GM12891 (cell line): ENCODE data around the gene CDK19.

Experiments used
- DNase-seq: peaks from one replicate; pipeline ENCODE4 v3.0.0; 2011; ENCODE audit warnings: low spot score; ENCODE audit not compliant: insufficient read length
- FAIRE-seq: peaks from 2 replicates; lab custom pipeline; 2011; peaks lifted over from hg19 to GRCh38; lab: Jason Lieb, UNC
- PAX5 ChIP-seq: IDR thresholded peaks from 2 replicates; pipeline ENCODE4 v1.6.1; 2011; ENCODE audit warnings: low read length, moderate library complexity, mild to moderate bottlenecking; ENCODE audit not compliant: insufficient read depth, severe bottlenecking
- POLR2A ChIP-seq: IDR thresholded peaks from 2 replicates; pipeline ENCODE4 v1.6.1; 2011; ENCODE audit warnings: low read depth, low read length, control low read depth
- POLR2AphosphoS5 ChIP-seq: IDR thresholded peaks from 2 replicates; pipeline ENCODE4 v1.6.1; 2011; ENCODE audit warnings: low read depth, low read length, control low read depth
- POU2F2 ChIP-seq: IDR thresholded peaks from 2 replicates; pipeline ENCODE4 v1.6.1; 2011; ENCODE audit warnings: low read depth, mild to moderate bottlenecking, control low read depth, low read length, moderate library complexity
- SPI1 ChIP-seq: IDR thresholded peaks from 2 replicates; pipeline ENCODE4 v1.6.1; 2011; ENCODE audit warnings: low read depth, low read length, control low read depth
- TAF1 ChIP-seq: IDR thresholded peaks from 2 replicates; pipeline ENCODE4 v1.6.1; 2011; ENCODE audit warnings: low read depth, low read length, control low read depth

CDK19 gene

GRCh38 chr6:110689275-110689935 lies 125.9 kb downstream of the CDK19 start:
- TF ChIP-seq POLR2AphosphoS5: no peak
- TF ChIP-seq PAX5: no peak
- TF ChIP-seq TAF1: no peak
- no peak for TF ChIP-seq POU2F2
- no peak for TF ChIP-seq POLR2A
- no peak for DNase-seq
- no peak for FAIRE-seq

DNA sequence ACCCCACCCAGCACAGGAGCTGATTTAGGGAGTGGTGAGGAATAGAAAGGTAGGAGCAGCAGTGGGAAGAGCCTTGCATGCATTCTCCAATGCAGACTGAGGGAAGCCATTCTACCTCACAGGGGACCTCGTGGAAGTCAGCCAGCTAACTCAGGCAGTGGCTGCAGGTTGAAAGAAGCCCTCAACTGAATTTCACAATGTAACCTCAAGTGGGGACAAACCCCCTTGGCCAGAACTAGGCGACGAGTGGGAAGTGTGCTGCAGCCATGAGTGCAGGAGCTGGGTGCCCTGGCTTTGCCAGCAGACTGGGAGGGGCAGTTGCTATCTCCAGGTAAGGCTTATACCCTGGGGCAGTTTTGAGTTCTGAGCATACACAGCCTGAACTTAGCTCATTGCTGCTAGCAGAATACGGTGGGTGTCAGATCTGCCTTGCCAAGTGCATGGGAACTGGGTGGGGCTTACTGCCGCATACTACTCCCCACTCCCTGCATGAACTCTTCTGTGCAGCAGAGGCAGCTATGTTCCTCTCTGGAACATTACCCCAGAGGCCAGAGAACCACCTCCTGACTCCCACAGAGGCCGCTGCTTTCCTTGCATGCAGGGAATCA lies 126.5 kb downstream of the CDK19 start:
- no peak for TF ChIP-seq TAF1
- no peak for TF ChIP-seq SPI1
- no peak for TF ChIP-seq PAX5
- TF ChIP-seq POLR2A: no peak
- no peak for TF ChIP-seq POU2F2
- TF ChIP-seq POLR2AphosphoS5: no peak
- no peak for DNase-seq
- FAIRE-seq: no peak

DNA sequence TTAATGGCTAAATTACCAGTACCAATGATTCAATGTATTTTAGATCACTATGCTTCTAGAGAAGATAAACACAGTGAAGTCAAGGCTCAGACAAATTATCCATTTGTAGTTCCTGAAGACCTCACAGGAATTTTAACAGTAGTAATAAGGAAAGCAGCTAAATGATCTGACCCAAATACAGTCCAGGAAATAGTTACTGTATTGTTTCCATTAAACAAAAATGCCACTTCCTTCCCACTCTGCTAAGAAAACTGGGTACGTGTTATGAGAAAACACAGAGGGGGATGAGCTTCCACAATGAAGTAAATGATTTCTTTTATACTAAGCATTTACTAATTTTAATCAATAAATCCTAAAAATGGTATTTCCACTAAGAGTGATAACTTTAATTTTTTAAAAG lies 127.9 kb downstream of the CDK19 start:
- FAIRE-seq (no peak), DNase-seq (no peak)
- TF ChIP-seq POU2F2: no peak
- no peak for TF ChIP-seq POLR2A
- no peak for TF ChIP-seq PAX5
- no peak for TF ChIP-seq TAF1
- TF ChIP-seq SPI1: no peak
- no peak for TF ChIP-seq POLR2AphosphoS5

- TF ChIP-seq POLR2A (no peak), POU2F2 (no peak), POLR2AphosphoS5 (no peak), TAF1 (no peak), SPI1 (no peak), PAX5 (no peak)
- DNase-seq (no peak), FAIRE-seq (no peak)
Measured at GRCh38 chr6:110683241-110683640, 132.0 kb downstream of the CDK19 start.

DNA sequence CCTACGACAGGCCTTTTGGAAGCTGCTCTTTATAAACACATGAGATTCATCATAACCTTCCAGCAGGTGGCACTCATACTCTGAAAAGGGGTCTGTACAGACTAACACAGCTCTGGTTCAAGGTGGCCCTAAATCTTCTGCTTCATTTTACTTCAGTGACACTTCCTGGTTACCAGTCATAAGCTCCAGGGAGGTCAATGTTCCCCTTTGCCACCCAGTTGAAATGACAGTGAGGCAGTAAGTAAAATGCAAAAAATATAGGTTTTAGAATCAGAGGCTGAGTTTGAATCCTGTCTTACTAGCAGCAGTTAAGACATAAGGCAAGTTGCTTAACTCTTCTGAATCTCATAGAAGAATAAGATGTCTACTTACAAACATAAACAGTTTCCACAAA lies 132.8 kb downstream of the CDK19 start:
- DNase-seq (peak; percentile 25), FAIRE-seq (peak; percentile 85)
- TF ChIP-seq POU2F2: no peak
- peak; percentile 43; the same call in 1 of the 2 replicates for TF ChIP-seq SPI1

- no peak for DNase-seq
- no peak for FAIRE-seq
- TF ChIP-seq POLR2AphosphoS5 (no peak), PAX5 (no peak)
Measured at GRCh38 chr6:110681543-110682459, 133.5 kb downstream of the CDK19 start.

DNA sequence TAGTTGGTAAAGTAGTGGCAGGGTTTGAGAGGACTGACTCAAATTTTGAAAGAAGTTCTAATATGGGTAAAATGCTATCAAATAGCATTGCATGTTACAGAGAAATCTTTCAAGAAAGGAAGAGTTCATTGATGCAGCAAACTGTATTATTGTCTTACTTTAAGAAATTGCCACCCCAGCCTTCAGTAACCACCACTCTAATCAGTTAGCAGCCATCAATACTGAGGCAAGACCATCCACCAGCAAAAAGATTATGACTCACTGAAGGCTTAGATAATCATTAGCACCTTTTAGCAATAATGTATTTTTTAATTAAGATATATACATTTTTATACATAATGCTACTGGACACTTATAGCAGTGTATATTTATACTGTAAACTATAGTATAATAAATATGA lies 138.9 kb downstream of the CDK19 start:
- DNase-seq (no peak), FAIRE-seq (no peak)
- TF ChIP-seq POU2F2: no peak
- TF ChIP-seq TAF1: no peak
- no peak for TF ChIP-seq POLR2A
- no peak for TF ChIP-seq SPI1
- no peak for TF ChIP-seq POLR2AphosphoS5
- TF ChIP-seq PAX5: no peak

DNA sequence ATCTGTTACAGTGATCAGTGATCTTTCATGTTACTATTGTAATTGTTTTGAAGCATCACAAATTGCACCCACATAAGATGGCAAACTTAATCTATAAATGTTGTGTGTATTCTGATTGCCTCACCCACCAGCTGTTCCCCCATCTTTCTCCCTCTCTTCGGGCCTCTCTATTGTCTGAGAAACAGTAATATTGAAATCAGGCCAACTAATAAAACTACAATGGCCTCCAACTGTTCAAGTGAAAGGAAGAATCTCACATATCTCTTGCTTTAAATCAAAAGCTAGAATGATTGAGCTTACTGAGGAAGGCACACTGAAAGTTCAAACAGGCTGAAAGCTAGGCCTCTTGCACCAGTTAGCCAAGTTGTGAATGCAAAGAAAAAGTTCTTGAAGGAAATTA lies 141.2 kb downstream of the CDK19 start:
- FAIRE-seq (no peak), DNase-seq (no peak)
- no peak for TF ChIP-seq POLR2A
- no peak for TF ChIP-seq TAF1
- no peak for TF ChIP-seq POU2F2
- TF ChIP-seq POLR2AphosphoS5: no peak
- no peak for TF ChIP-seq PAX5
- TF ChIP-seq SPI1: no peak

DNA sequence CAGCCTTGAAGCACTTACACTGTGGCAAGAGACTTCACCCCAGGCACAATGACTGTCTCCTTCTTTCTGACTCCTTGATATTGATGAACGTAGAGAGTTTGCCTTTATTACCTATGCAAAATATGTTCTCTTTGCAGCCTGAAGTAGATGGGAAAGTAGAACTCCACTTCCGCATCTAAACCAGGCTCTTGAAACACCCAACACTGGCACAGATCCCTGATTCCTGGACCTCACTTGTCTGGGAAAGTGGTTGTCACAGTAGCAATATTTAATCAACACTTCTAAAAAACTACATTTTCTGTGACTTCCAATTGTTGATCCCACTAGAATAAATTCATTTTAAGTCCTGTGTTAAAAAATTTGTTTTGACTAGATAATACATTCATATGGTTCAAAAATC lies 143.1 kb downstream of the CDK19 start:
- TF ChIP-seq TAF1 (no peak), POLR2AphosphoS5 (no peak), POU2F2 (no peak), POLR2A (no peak), SPI1 (no peak), PAX5 (no peak)
- DNase-seq: no peak
- no peak for FAIRE-seq
